HG03521 (cell line): ENCODE measurements around the gene KCTD1.

Experiments used
- ATAC-seq: cut with Tn5 transposase; IDR thresholded peaks from one replicate; pipeline ENCODE4 v1.9.1; 2021; ENCODE audit warnings: mild to moderate bottlenecking, moderate library complexity; ENCODE audit not compliant: unreplicated experiment

The KCTD1 gene

DNA sequence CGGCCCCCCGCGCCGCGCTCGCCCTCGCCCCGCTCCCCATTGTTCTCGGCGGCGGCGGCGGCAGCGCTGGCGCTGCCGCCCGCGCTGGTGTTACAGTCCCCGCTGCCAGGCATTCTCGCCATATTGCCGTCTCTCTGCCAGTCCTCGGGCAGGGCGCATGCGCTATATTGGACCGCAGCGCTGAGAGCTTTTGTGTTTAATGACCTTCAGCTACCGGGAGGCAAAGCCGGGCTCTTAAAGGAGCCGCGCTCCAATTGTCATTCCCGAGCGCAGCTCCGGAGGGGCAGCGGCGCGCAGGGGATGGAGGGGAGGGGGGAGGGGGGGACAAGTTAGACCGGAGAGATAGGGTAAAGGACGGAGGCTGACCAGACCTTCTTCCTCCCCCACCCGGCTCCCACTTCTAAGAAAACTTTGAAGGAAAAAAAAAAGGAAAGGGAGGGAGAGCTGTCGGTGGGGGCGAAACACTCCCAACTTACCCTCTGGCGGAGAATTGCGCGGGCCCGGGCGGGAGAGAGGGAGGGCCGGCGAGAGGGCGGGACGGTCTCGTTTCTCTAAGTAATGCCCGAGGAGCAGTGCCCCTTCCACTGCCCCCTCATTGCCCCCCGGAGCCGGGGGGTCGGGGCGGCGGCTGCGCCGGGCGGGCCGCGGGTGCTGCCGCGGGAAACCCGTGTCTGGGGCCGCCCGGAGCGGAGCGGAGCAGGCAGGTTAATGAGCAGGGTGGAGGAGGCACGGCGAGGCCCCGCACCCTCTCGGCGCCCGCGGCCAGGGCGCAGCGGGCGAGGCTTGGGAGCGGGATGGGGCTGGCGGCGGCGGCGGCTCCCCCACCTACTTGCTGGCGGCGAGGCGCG lies at the start of gene KCTD1:
Gene KCTD1, minus strand, starts transcription at position 139 of the 848 bp plus-strand sequence. Its CDS starts 17 bp downstream, at position 122.
- peak; percentile 38 for ATAC-seq

- ATAC-seq: no peak
Observed at GRCh38 chr18:26593365-26594320, 45.3 kb upstream of the KCTD1 start.

- ATAC-seq: no peak
Observed at GRCh38 chr18:26584745-26585144, 36.4 kb upstream of the KCTD1 start.

DNA sequence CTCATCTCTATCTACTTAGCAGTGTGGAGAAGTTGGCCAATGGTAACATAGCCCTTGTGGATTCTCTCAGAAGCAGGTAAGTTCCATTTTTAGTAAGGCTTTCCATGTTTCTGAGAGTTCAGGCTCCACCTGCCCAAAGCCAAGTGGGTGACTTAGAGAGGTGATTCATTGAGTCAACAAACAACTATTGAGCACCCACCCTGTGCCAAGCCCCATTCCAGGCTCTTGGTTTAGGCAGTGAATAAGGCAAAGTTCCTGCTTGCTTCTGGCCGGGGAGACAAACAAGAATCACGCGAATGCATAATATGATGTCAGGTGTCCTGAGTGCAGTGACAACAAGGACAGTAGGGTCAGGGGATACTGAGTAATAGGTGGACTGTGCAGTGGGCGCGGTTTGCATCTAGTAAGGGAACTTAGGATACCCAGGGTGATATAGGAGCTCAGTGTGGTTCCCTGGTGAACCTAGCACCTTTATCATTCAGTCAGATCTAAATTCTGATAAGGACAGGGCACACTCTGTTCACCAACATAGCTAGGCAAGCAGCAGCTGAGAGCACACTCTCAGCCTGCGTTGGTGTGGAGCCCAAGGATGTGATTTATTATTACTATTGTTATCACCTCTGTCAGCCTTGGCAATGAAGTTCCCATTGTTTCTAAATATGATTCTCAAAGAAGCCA lies 31.7 kb upstream of the KCTD1 start:
- no peak for ATAC-seq

GRCh38 chr18:26575865-26576217 lies 27.5 kb upstream of the KCTD1 start:
- no peak for ATAC-seq

DNA sequence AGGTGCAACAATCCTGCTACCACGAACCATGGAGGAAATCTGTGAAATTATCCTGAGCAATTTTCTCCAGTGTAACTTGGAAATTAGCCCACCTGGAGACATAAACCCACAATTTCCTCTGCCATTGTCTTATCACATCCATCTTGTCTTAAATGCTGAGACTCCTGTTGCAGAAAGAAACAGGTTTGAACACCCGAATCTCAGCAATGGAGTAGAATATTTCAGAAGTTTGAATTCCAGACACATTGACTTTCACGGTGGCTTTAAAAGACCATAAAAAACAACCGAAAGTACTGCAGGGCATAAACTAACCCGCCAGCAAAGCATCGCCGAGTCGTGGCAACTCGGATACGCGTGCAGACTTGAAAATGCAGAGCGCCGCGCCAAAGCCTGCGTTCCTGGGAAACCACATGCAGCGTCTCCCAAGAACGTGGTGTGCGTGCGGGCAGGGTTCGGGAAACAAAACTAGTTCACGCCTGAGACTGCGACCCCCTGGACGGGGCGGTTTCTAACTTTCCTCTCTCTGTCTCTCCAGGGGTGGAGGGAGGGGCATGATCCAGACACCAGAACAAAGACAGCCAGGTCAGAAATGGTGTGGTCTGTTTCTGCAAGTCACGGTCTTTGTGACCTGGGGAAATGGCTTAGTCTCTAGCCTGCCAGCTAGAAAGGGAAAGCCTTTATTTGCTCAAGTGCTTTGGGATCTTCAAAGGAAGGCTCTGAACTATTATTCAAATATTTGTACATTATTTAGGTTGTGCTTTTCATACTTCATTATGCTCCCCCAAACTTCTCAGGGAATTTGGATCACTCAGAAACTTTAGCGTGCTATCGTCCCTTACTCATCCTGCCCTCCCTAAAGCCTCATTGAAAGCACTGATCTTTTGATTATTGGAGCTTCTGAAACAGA lies 26.9 kb upstream of the KCTD1 start:
- no peak for ATAC-seq

- no peak for ATAC-seq
Observed at GRCh38 chr18:26568926-26569665, 20.7 kb upstream of the KCTD1 start.

DNA sequence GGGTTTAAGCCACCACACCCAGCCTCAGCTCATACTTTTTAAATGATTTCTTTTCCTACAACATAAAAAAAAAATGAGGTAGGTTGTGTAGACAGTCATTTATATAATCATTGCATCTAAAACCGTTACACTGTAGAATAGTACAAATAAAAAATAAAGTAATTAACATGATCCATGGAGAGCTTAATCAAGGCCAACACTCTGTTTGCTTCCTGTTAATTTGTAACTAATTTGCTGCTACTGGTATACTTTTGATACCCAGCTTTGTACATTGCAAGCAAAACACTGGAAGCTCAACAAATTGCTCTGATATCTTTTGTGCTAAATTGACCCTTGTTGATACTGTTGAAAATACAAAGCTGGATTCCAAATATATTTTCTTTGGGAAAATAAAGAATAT lies 20.2 kb upstream of the KCTD1 start:
- no peak for ATAC-seq

DNA sequence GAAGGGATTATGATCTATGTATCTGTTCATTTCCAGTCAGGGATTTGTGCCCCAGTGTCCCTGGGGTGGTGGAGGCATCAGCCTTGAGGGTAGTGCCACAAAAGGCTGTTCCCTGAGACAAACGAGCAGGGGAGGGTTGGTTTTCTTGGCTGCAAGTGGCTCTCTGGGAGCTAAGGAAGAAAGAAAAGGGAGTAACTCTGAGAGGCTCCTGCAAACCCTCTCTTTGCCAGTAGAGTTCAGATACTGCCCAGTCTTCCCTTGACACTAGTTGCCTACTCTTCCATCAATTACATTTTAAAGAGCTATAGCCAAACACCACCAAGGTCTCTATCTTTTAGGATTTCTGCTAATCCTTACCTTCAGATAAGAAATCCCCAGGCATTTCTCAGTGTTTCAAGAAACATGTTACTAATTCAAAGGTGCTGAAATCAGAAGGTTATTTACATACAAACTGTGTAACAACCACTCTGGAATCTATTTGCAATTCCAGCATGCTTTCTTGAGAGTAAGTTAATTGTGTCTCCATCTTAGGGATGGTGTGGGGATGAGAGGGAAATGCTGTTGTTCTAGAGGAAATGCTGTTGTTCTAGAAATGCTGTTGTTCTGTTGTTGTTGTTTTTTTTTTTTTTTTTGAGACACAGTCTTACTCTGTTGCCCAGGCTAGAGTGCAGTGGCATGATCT lies 18.7 kb upstream of the KCTD1 start:
- ATAC-seq: no peak

DNA sequence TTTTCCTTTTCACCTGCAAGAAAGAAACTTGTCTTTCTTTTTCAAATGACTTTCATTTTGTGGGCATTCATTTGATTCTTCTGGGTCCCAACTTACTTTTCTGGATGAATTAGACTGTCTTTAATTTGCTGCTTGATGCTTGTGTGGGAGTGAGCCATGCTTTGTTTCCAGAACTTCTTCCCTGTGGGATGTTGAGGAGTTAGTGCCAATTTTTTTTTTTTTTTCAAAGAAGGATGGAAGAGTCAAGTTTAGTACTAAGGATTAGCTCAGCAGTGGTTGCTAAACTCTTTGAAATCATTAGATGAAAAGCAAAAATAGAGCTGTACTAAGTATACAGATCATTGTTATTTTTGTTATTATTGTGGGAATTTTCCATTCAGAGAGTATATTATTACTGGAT lies 17.2 kb upstream of the KCTD1 start:
- ATAC-seq: no peak

- no peak for ATAC-seq
Observed at GRCh38 chr18:26563024-26563423, 14.7 kb upstream of the KCTD1 start.

- ATAC-seq: no peak
Observed at GRCh38 chr18:26562568-26562967, 14.2 kb upstream of the KCTD1 start.

- no peak for ATAC-seq
Observed at GRCh38 chr18:26561769-26562168, 13.4 kb upstream of the KCTD1 start.

DNA sequence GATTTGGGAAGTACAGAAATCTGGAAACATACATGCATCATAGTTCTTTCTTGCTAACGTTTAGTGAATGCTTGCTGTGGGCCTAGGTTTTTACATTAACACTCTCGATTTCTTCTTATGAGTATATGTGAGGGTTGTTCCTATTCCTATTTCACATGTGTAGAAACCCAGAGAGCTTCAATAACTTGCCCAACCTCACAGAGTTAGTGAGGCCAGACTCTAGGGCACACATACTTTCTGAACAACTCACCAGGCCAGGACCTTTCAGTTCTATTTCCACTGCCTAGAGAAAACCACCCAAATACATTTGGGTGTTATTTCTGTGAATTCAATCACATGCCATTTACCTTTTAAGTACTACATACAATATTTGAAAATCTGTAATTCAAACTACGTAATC lies 8.2 kb upstream of the KCTD1 start:
- ATAC-seq: peak; percentile 77

DNA sequence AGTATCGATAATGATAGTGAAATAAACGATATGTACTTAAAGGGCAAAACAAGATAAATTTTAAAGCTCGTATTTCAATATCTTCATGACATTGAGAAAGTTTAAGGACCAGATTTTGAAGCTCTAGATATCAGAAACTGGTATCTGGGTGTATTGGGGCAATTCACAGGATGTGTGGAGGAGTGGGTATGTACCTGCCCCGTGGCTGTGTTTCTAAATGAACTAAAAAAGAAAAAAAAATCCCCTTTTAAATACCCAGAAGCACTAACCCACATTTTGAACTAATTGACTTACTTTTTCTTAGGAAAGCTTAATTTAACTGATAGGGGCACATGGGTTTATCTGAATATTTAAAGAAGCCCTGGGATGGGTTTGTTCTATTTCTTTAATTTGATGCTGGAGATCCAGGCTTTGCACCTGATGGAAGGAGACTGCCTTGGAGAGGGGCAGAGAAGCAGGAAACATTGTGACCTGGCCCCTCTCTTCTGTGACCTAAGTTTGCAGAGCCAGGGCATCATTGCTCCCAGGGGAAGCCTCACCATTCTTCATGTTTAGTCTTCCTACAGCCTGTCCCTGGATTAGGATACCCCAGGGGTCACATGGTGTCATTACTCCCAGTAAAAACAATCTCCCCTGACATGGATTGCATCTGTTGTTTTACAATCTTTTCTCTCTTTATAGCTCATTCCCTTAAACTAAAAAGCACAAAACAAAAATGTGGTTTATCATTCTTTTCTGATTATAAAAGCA lies 7.6 kb upstream of the KCTD1 start:
- no peak for ATAC-seq

- ATAC-seq: no peak
Observed at GRCh38 chr18:26553943-26554342, 5.6 kb upstream of the KCTD1 start.

DNA sequence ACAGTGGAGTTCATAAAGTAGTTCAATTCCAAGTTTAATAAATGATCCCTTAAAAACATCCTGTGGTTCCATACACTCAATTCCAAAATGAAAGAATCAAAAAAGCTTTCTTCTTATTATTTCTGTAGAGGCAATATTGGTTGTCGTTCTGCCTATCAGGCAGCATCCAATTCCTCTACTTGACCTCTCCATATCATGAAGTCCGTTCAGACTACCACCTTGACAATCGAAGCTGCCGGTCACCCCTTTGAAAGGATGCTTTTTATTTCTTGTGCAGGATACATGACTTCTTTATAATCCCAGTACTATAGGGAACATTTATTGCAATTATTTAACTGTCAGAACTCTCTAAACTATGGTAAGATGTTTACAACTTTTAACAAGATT lies 3.3 kb upstream of the KCTD1 start:
- no peak for ATAC-seq

DNA sequence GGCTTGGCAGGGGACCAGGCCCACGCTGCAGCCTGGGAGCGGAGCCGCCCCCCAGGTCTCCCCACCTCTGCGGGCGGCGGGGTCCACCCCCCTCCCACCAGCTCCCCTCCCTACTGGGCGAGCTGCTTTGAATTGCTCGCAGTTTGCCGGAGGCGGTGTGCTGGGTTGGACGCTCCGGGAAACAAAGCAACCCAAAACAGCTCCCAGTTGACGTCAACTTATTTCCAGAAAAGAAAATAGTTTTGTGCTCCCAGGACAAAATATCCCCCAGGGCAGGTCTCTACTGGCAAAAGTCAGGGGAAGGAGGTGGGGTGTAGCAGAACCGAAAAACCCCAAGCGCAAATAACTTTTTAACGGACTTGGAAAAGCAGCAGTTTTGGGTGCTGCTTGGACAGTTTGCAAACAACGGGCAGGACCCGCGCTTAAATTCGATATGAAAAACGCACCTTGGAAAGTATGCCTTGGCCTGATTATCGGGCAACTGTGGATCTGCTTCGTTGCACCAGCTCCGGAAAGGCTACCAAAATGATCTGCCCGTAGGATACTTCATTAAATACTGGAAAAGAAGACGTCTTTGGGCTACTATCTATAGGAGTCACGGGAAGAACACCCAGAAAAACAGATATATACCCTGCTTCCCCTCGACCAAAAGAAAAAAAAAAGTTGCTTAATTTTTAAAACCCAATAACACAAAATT lies 2.8 kb upstream of the KCTD1 start:
- no peak for ATAC-seq
